ENCODE results near the gene PLA2G15.

The PLA2G15 gene

DNA sequence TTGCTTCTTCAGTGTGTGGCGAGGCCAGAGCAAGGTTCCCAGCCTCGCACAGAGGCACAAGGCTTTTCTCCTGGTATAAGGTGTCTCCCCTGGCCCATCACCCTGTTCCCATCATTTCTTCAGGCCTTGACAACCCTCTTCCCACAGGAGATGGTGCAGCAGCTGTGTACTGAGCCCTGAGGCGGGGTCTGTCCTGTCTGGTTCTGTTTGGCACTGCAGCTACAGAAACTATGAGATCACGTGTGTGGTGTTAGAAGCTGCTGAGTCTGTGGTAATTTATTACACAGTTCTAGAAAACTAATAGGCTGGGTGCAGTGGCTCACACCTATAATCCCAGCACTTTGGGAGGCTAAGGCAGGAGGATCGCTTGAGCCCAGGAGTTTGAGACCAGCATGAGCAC, 7.2 kb downstream of the PLA2G15 start (continued):
- TF ChIP-seq, protein P1, sequence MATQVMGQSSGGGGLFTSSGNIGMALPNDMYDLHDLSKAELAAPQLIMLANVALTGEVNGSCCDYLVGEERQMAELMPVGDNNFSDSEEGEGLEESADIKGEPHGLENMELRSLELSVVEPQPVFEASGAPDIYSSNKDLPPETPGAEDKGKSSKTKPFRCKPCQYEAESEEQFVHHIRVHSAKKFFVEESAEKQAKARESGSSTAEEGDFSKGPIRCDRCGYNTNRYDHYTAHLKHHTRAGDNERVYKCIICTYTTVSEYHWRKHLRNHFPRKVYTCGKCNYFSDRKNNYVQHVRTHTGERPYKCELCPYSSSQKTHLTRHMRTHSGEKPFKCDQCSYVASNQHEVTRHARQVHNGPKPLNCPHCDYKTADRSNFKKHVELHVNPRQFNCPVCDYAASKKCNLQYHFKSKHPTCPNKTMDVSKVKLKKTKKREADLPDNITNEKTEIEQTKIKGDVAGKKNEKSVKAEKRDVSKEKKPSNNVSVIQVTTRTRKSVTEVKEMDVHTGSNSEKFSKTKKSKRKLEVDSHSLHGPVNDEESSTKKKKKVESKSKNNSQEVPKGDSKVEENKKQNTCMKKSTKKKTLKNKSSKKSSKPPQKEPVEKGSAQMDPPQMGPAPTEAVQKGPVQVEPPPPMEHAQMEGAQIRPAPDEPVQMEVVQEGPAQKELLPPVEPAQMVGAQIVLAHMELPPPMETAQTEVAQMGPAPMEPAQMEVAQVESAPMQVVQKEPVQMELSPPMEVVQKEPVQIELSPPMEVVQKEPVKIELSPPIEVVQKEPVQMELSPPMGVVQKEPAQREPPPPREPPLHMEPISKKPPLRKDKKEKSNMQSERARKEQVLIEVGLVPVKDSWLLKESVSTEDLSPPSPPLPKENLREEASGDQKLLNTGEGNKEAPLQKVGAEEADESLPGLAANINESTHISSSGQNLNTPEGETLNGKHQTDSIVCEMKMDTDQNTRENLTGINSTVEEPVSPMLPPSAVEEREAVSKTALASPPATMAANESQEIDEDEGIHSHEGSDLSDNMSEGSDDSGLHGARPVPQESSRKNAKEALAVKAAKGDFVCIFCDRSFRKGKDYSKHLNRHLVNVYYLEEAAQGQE (tag by site-specific recombination; IDR thresholded peaks at IDR 0.05), result no peak
- TF ChIP-seq ZNF416 (tag by site-specific recombination; IDR thresholded peaks at IDR 0.05), result no peak
- TF ChIP-seq, protein P2, sequence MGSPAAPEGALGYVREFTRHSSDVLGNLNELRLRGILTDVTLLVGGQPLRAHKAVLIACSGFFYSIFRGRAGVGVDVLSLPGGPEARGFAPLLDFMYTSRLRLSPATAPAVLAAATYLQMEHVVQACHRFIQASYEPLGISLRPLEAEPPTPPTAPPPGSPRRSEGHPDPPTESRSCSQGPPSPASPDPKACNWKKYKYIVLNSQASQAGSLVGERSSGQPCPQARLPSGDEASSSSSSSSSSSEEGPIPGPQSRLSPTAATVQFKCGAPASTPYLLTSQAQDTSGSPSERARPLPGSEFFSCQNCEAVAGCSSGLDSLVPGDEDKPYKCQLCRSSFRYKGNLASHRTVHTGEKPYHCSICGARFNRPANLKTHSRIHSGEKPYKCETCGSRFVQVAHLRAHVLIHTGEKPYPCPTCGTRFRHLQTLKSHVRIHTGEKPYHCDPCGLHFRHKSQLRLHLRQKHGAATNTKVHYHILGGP (tag by site-specific recombination; IDR thresholded peaks at IDR 0.05), result no peak

DNA sequence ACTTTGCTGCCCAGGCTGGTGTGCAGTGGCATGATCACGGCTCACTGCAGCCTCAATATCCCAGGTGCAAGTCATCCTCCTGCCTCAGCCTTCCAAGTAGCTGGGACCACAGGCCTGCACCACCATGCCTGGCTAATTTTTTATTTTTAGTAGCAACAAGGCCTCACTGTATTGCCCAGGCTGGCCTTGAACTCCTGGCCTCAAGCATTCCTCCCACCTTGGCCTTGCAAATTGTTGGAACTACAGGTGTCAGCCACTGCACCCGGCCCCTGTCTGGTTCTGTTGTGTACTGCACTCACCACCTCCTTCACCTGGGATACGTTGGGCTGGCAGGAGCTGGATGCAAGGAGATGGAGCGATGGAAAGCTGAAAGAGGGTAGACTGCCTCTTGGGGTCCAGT, 8.5 kb downstream of the PLA2G15 start:
- TF ChIP-seq ZNF664 (tag by site-specific recombination; IDR thresholded peaks at IDR 0.05) (no peak), ZNF621 (tag by site-specific recombination; IDR thresholded peaks at IDR 0.05) (no peak), ZNF175 (tag by site-specific recombination; IDR thresholded peaks at IDR 0.05) (no peak), BCL11A (tag by site-specific recombination; IDR thresholded peaks at IDR 0.05; ENCODE audit: low read depth) (no peak), ZNF211 (tag by site-specific recombination; IDR thresholded peaks at IDR 0.05; ENCODE audit: low read depth) (no peak)
- TF ChIP-seq, protein P3, sequence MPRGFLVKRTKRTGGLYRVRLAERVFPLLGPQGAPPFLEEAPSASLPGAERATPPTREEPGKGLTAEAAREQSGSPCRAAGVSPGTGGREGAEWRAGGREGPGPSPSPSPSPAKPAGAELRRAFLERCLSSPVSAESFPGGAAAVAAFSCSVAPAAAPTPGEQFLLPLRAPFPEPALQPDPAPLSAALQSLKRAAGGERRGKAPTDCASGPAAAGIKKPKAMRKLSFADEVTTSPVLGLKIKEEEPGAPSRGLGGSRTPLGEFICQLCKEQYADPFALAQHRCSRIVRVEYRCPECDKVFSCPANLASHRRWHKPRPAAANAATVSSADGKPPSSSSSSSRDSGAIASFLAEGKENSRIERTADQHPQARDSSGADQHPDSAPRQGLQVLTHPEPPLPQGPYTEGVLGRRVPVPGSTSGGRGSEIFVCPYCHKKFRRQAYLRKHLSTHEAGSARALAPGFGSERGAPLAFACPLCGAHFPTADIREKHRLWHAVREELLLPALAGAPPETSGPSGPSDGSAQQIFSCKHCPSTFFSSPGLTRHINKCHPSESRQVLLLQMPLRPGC (tag by site-specific recombination; IDR thresholded peaks at IDR 0.05), result no peak
- no peaks in the 10 kb centered on the region for H3K4me1 ChIP-seq (ENCODE audit: control insufficient read depth, insufficient read depth, low read length)
- H3K27ac ChIP-seq (ENCODE audit: extremely low read depth, low read depth, low read length), result no peak overlapping the region
- POLR2A ChIA-PET, result no interaction called here
- H3K36me3 ChIP-seq (ENCODE audit: control insufficient read depth in 2 of 2, insufficient read depth in 1 of 2, low read length in 2 of 2), result peaks cover 0 to 64% of the 10 kb centered on the region in 2 experiments; a peak in 2 of 3 replicates
- no peak overlapping the region for H3K4me3 ChIP-seq (ENCODE audit: low read depth, low read length)
- no peaks in the 10 kb centered on the region for H3K9me3 ChIP-seq (ENCODE audit: control insufficient read depth, insufficient read depth, low read depth, low read length)
- CTCF ChIA-PET, result interaction anchor here (2.2 kb wide), 1 partner anchor 10 kb away, joined by 13 read pairs; the partner anchor contains the start of gene SLC7A6

DNA sequence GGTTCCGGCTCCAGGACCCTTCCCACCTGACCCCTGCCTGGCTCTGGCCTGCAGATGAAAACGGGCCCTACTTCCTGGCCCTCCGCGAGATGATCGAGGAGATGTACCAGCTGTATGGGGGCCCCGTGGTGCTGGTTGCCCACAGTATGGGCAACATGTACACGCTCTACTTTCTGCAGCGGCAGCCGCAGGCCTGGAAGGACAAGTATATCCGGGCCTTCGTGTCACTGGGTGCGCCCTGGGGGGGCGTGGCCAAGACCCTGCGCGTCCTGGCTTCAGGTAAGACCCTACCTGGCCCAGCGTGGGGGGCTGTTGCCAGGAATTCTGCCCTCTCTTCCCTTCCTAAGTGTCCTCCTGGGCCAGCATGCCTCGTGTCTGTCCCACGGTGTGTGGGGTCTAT, 10.5 kb downstream of the PLA2G15 start:
- no peaks in the 10 kb centered on the region for H3K9me3 ChIP-seq (ENCODE audit: control insufficient read depth, insufficient read depth, low read depth, low read length)
- TF ChIP-seq, protein P4, sequence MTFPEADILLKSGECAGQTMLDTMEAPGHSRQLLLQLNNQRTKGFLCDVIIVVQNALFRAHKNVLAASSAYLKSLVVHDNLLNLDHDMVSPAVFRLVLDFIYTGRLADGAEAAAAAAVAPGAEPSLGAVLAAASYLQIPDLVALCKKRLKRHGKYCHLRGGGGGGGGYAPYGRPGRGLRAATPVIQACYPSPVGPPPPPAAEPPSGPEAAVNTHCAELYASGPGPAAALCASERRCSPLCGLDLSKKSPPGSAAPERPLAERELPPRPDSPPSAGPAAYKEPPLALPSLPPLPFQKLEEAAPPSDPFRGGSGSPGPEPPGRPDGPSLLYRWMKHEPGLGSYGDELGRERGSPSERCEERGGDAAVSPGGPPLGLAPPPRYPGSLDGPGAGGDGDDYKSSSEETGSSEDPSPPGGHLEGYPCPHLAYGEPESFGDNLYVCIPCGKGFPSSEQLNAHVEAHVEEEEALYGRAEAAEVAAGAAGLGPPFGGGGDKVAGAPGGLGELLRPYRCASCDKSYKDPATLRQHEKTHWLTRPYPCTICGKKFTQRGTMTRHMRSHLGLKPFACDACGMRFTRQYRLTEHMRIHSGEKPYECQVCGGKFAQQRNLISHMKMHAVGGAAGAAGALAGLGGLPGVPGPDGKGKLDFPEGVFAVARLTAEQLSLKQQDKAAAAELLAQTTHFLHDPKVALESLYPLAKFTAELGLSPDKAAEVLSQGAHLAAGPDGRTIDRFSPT (tag by site-specific recombination; IDR thresholded peaks at IDR 0.05), result no peak
- no peak for TF ChIP-seq ZNF404 (tag by site-specific recombination; IDR thresholded peaks at IDR 0.05)
- no peak for TF ChIP-seq ZNF785 (tag by site-specific recombination; IDR thresholded peaks at IDR 0.05)
- TF ChIP-seq ZNF112 (tag by site-specific recombination; IDR thresholded peaks at IDR 0.05), result no peak
- TF ChIP-seq, protein P5, sequence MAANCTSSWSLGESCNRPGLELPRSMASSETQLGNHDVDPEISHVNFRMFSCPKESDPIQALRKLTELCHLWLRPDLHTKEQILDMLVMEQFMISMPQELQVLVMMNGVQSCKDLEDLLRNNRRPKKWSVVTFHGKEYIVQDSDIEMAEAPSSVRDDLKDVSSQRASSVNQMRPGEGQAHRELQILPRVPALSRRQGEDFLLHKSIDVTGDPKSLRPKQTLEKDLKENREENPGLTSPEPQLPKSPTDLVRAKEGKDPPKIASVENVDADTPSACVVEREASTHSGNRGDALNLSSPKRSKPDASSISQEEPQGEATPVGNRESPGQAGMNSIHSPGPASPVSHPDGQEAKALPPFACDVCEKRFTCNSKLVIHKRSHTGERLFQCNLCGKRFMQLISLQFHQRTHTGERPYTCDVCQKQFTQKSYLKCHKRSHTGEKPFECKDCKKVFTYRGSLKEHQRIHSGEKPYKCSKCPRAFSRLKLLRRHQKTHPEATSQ (tag by site-specific recombination; IDR thresholded peaks at IDR 0.05), result no peak
- TF ChIP-seq ZNF629 (tag by site-specific recombination; IDR thresholded peaks at IDR 0.05), result no peak
- TF ChIP-seq ZBTB8A (tag by site-specific recombination; IDR thresholded peaks at IDR 0.05), result no peak
- TF ChIP-seq ZNF530 (tag by site-specific recombination; IDR thresholded peaks at IDR 0.05; ENCODE audit: low read depth), result no peak
- TF ChIP-seq BCL11B (tag by site-specific recombination; IDR thresholded peaks at IDR 0.05; ENCODE audit: low read depth), result no peak
- TF ChIP-seq GLIS1 (tag by site-specific recombination; IDR thresholded peaks at IDR 0.05), result no peak
- no peak for TF ChIP-seq ZNF184 (tag by site-specific recombination; IDR thresholded peaks at IDR 0.05)
- no peak for TF ChIP-seq KLF1 (tag by site-specific recombination; IDR thresholded peaks at IDR 0.05)
- no peak for TF ChIP-seq ZNF19 (tag by site-specific recombination; IDR thresholded peaks at IDR 0.05; ENCODE audit: low read depth)
- no peak for TF ChIP-seq REPIN1 (tag by site-specific recombination; IDR thresholded peaks at IDR 0.05; ENCODE audit: low read depth)
- TF ChIP-seq ZNF23 (tag by site-specific recombination; IDR thresholded peaks at IDR 0.05; ENCODE audit: borderline replicate concordance), result no peak
- TF ChIP-seq ZNF521 (tag by site-specific recombination; IDR thresholded peaks at IDR 0.05), result no peak
- ChIA-PET CTCF (interaction anchor here (2.2 kb wide), 1 partner anchor 8 kb away, joined by 13 read pairs; the partner anchor contains the start of gene SLC7A6), POLR2A (no interaction called here)
- H3K27ac ChIP-seq (ENCODE audit: extremely low read depth, low read depth, low read length), result no peak overlapping the region
- H3K4me1 ChIP-seq (ENCODE audit: control insufficient read depth, insufficient read depth, low read length), result no peaks in the 10 kb centered on the region
- H3K36me3 ChIP-seq (ENCODE audit: control insufficient read depth in 2 of 2, insufficient read depth in 1 of 2, low read length in 2 of 2), result peaks cover 0 to 66% of the 10 kb centered on the region in 2 experiments; a peak in 2 of 3 replicates
- no peak overlapping the region for H3K4me3 ChIP-seq (ENCODE audit: low read depth, low read length)

Data from HEK293 (cell line).